HCT116 (cell line): Measurements from ENCODE around the gene TUBB4A.

Experiments used
- CTCF ChIP-seq, 3 experiments: fragments of 200-600 bp in 1 of 3; sonication (generic) in 1 of 3; IDR thresholded peaks in 2 of 3; conservative IDR thresholded peaks in 1 of 3; 2 replicates each; pipeline ENCODE4 v1.5.1; 2012 to 2017; ENCODE audit warnings: low read depth in 2 of 3, low read length in 2 of 3, antibody characterized with exemption in 1 of 3, borderline replicate concordance in 1 of 3, control low read depth in 1 of 3, mild to moderate bottlenecking in 1 of 3, mixed read lengths in 1 of 3, mixed run types in 1 of 3, moderate library complexity in 1 of 3; ENCODE audit not compliant: insufficient read depth in 1 of 3
- EZH2 ChIP-seq: fragments of 200-600 bp; sonication (generic); IDR thresholded peaks from 2 replicates; pipeline ENCODE4 v1.6.1; 2017; ENCODE audit warnings: antibody characterized with exemption, mixed run types
- EZH2phosphoT487 ChIP-seq: fragments of 200-600 bp; IDR thresholded peaks from 2 replicates; pipeline ENCODE4 v1.6.1; 2018; ENCODE audit warnings: antibody characterized with exemption, borderline replicate concordance
- TCF7L2 ChIP-seq: IDR thresholded peaks from 2 replicates; pipeline ENCODE4 v1.7.0; 2011; ENCODE audit warnings: borderline replicate concordance, inconsistent platforms; ENCODE audit not compliant: insufficient read depth, insufficient read length; ENCODE audit errors: extremely low read depth

DNA sequence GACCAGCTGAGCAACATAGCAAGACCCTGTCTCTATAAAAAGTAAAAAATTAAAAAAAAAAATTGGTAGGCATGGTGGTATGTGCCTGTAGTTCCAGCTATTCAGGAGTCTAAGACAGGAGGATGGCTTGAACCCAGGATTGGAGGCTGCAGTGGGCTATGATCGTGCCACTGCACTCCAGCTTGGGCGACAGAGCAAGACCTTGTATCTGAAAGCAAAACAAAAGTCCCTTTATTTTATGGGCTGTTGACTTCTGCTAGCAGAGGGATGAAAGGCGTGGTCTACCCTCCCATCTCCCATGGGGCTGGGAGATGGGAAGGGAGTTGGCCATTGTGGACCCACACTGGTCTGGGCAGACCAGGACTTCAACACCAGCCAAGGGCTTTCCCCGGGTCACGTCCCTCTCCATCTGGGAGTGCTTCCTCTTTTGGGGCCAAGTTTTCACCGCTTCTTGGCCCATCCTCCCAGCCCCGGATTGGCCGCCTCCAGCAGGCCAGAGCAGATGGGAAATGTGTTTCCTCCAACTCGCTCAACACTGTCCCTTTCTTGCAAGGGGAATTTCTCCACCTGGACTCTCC, 26.5 kb upstream of the TUBB4A start:
- TF ChIP-seq TCF7L2 (no peak), EZH2phosphoT487 (no peak), CTCF (IDR thresholded peaks at IDR 0.05 in 2 of 3, conservative IDR thresholded peaks at IDR 0.05 in 1 of 3; ENCODE audit: borderline replicate concordance in 1 of 3, insufficient read depth in 1 of 3, low read depth in 2 of 3, low read length in 2 of 3) (no peak), EZH2 (no peak)
